Testis (tissue), 3 donors: ENCODE data around the gene ERVFRD-1. TPM values are rescaled to one million over a fixed set of nuclear protein-coding genes. Genes with fewer than 3 reads are reported as not detected.

ENCODE experiments used
- DNase-seq: peaks from one replicate; pipeline ENCODE4 v3.0.0-alpha.2; 2019
- H3K27ac ChIP-seq, 2 donors: fragments of 200-600 bp; sonication (generic); one replicate each; pipeline ENCODE4 v1.5.1; 2019
- H3K27me3 ChIP-seq: fragments of 200-600 bp; sonication (generic); one replicate; pipeline ENCODE4 v1.5.1; 2019
- H3K36me3 ChIP-seq: fragments of 200-600 bp; sonication (generic); one replicate; pipeline ENCODE4 v1.5.1; 2017; ENCODE audit warnings: low read depth; ENCODE audit errors: missing control alignments
- H3K4me1 ChIP-seq: fragments of 200-600 bp; sonication (generic); one replicate; pipeline ENCODE4 v1.5.1; 2019
- H3K4me3 ChIP-seq, 2 donors: fragments of 200-600 bp; sonication (generic); one replicate each; pipeline ENCODE4 v1.5.1; 2017 to 2019
- H3K9me3 ChIP-seq: fragments of 200-600 bp; sonication (generic); one replicate; pipeline ENCODE4 v1.5.1; 2017
- POLR2A ChIP-seq: fragments of 450-650 bp; IDR thresholded peaks from one replicate; pipeline ENCODE4 v1.6.1; 2017; ENCODE audit warnings: antibody characterized with exemption, mild to moderate bottlenecking, moderate library complexity
- WGBS, 2 donors: methylation state at CpG; one replicate each; pipeline ENCODE4 v1.1.5; 2018; 5-methylcytosine and 5-hydroxymethylcytosine counted together
- intact Hi-C: fragments of 100-400 bp; cut with DNase I; formaldehyde crosslinking; loops from one replicate; pipeline ENCODE4 v1.15.1; 2023; ENCODE audit warnings: low total_unique reads
- polyA plus RNA-seq: library from polyadenylated mRNA; stranded (reverse); fragments of 350-450 nt; fragmentation: Illumina TruSeq; extraction: RNeasy Lipid Tissue Mini Kit (QIAGEN cat#74804); gene quantifications from one replicate; pipeline ENCODE4 v1.2.3, GENCODE V29; 2014; ENCODE audit warnings: low read depth, low replicate concordance; ENCODE audit not compliant: insufficient read depth
- total RNA-seq, 2 donors: library from RNA; depleted of rRNA; stranded (reverse); fragments of >200 nt; gene quantifications; one replicate each; pipeline ENCODE4 v1.2.3, GENCODE V29; 2016
- TF ChIP-seq, protein P1 (sequence below), 3 experiments: fragments of 450-650 bp in 2 of 3; fragments of 200-600 bp in 1 of 3; sonication (generic) in 1 of 3; IDR thresholded peaks; one replicate each; pipeline ENCODE4 v1.5.1; 2016 to 2019; ENCODE audit warnings: antibody characterized with exemption in 3 of 3, mild to moderate bottlenecking in 2 of 3, moderate library complexity in 1 of 3

ERVFRD-1 gene
- total and polyA plus RNA-seq, 3 donors from 2014 or later: 0.16 TPM; not detected in 2

DNA sequence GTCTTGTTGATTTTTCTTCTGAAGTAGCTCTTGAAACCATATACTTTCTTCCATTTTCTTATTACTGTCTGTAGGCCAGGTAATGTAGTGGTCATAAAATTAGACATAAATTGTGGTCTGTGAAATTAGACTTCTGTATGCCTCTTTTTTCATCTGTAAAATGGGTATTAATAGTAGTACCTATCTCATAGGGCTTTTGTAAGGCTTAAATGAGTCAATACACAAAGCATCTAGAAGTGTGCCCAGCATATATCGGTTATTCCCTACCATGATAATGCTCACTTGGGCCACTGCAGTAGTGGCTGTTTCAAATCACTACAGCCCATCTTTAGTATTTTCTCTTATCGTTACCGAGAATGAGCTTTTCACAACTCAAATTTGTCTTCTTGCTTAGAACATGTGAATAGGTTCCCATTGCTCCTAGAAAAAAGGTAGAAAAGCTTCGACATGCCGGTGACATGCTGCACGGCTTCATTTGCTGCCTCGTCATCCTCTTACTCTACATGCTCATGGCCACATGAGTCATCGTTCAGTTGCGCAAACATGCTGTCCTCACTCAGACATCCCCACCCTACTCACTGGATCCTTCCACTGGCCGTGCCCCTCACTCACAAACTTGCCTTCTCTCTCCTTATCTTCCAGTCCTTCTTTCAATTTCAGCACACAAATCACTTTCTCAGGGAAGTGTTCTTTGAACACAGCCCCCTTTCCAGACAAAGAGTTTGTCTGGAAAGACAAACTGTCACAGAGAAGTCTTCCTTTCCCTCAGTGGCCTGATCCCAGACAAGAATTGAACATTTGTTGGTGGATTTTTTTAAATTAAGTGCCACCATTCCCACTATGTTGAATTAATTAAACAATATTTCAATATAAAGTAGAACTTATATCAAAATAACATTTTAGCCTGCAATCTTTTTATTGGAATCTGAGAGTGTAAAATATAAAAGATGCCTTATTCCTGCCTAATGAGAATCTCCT is 32.2 kb upstream of the ERVFRD-1 start:
- Histone ChIP-seq H3K4me3 (no peak overlapping the region), H3K36me3 (no peaks in the 10 kb centered on the region), H3K27ac (no peak overlapping the region), H3K4me1 (peaks cover 4% of the 10 kb centered on the region), H3K9me3 (no peaks in the 10 kb centered on the region), H3K27me3 (no peaks in the 10 kb centered on the region)
- intact Hi-C loops: loop anchor here (2.0 kb wide), 1 partner anchor 353 kb away; no protein-coding TSS in a partner anchor
- peak; percentile 51 for DNase-seq
- TF ChIP-seq, protein P1, sequence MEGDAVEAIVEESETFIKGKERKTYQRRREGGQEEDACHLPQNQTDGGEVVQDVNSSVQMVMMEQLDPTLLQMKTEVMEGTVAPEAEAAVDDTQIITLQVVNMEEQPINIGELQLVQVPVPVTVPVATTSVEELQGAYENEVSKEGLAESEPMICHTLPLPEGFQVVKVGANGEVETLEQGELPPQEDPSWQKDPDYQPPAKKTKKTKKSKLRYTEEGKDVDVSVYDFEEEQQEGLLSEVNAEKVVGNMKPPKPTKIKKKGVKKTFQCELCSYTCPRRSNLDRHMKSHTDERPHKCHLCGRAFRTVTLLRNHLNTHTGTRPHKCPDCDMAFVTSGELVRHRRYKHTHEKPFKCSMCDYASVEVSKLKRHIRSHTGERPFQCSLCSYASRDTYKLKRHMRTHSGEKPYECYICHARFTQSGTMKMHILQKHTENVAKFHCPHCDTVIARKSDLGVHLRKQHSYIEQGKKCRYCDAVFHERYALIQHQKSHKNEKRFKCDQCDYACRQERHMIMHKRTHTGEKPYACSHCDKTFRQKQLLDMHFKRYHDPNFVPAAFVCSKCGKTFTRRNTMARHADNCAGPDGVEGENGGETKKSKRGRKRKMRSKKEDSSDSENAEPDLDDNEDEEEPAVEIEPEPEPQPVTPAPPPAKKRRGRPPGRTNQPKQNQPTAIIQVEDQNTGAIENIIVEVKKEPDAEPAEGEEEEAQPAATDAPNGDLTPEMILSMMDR (IDR thresholded peaks at IDR 0.05): no peak
- no peak for TF ChIP-seq POLR2A
- 85 to 94% methylated on average over 10 of the region's 10 CpGs for WGBS, 2 donors

DNA sequence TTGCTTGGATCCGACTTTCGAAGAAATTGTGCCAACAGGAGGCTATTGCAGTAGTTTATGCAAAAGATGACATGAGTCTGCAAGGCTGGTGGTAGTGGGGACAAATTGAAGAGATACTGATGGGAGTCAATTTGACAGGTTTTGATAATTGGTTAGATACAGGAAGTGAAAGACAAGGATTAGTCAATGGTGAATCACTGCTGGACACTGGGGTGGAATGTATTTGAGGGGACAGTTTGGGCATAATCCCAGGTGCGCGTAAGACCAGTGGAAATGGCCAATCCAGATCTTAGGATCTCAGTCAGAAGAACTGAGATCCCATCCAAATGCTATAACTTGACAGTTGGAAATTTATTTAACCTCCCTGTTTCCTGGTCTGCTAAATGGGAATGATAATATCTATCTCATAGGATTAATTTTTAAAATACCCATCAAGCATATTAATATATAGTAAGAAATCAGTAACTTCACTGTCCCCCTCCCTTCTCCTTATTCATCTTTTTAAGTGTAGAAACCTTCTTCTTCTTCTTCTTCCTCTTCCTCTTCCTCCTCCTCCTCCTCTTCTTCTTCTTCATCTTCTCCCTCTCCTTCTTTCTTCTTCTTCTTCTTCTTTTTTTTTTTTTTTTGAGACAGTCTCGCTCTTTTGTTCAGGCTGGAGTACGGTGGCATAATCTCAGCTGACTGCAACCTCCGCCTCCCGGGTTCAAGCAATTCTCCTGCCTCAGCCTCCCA is 30.9 kb upstream of the ERVFRD-1 start:
- TF ChIP-seq, protein P1 (IDR thresholded peaks at IDR 0.05): no peak
- TF ChIP-seq POLR2A: no peak
- Histone ChIP-seq H3K4me3 (no peak overlapping the region), H3K4me1 (peaks cover 4% of the 10 kb centered on the region), H3K9me3 (no peaks in the 10 kb centered on the region), H3K27me3 (no peaks in the 10 kb centered on the region), H3K36me3 (no peaks in the 10 kb centered on the region), H3K27ac (no peak overlapping the region)
- no peak for DNase-seq
- intact Hi-C loops: no loop called here
- WGBS, 2 donors: 95 to 97% methylated on average over 8 of the region's 8 CpGs

DNA sequence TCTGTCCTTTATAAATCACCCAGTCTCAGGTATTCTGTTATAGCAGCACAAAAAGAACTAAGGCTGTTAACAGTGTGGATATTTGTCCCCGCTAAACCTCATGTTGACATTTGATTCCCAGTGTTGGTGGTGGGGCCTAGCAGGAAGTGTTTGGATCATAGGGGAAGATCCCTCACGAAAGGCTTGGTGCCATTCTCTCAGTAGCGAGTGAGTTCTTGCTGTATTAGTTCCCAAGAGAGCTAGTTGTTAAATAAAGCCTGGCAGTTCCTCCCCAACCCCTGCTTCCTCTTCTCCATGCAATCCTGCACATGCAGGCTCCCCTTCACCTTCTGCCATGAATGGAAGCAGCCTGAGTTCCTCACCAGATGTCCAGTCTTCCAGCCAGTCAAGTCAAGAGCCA is 29.8 kb upstream of the ERVFRD-1 start:
- intact Hi-C loops: no loop called here

DNA sequence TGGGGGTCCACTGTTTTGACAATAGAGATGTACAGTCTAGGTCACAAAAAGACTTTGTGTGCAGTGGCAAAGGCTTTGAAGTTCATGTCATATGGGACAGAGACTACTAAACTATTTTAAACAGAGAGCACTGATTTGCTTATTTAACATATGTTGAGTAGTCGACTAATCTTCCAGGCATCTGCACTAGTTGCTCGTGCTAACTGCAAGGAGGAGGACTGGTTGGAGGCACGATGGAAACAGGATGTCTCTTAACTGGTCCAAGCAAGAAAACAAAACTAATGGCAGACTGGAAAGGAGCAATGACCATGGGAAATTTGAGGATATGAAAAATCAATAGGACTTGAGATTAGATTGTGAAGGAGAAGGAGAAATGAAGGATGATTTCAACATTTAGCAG is 28.5 kb upstream of the ERVFRD-1 start:
- no peak overlapping the region for H3K4me3 ChIP-seq
- H3K9me3 ChIP-seq: no peaks in the 10 kb centered on the region
- H3K27me3 ChIP-seq: no peaks in the 10 kb centered on the region
- no peak overlapping the region for H3K27ac ChIP-seq
- intact Hi-C loops: no loop called here
- H3K4me1 ChIP-seq: peaks cover 4% of the 10 kb centered on the region
- no peak for DNase-seq
- TF ChIP-seq POLR2A: no peak
- TF ChIP-seq, protein P1 (IDR thresholded peaks at IDR 0.05): no peak
- WGBS, 2 donors: 79 to 87% methylated on average over 3 of the region's 3 CpGs
- H3K36me3 ChIP-seq: no peaks in the 10 kb centered on the region

More for the DNA sequence above, 29.8 kb upstream of the ERVFRD-1 start:
- H3K9me3 ChIP-seq: no peaks in the 10 kb centered on the region
- no peak for DNase-seq
- no peaks in the 10 kb centered on the region for H3K36me3 ChIP-seq
- no peak overlapping the region for H3K27ac ChIP-seq
- no peaks in the 10 kb centered on the region for H3K27me3 ChIP-seq
- 82 to 86% methylated on average over 3 of the region's 3 CpGs for whole genome bisulfite sequencing, 2 donors
- no peak overlapping the region for H3K4me3 ChIP-seq
- peaks cover 4% of the 10 kb centered on the region for H3K4me1 ChIP-seq
- TF ChIP-seq, protein P1 (IDR thresholded peaks at IDR 0.05): no peak
- no peak for TF ChIP-seq POLR2A
